Endothelial cell (in vitro differentiated cells): ENCODE results near the gene ARL14EPL. TPM values are rescaled to one million over a fixed set of nuclear protein-coding genes. Genes with fewer than 3 reads are reported as not detected.
A peak's percentile ranks its signal among the peaks of the same experiment; 100 is the strongest.

ENCODE experiments used
- DNase-seq: peaks from one replicate; pipeline ENCODE4 v3.0.0; 2021; ENCODE audit warnings: low spot score
- H3K27ac Mint-ChIP-seq: one replicate; pipeline ENCODE4 v1.8.0; 2021; ENCODE audit warnings: mixed read lengths, inconsistent platforms; ENCODE audit not compliant: unreplicated experiment
- H3K27me3 Mint-ChIP-seq: one replicate; pipeline ENCODE4 v1.8.0; 2021; ENCODE audit warnings: mild to moderate bottlenecking, moderate library complexity, mixed read lengths, inconsistent platforms; ENCODE audit not compliant: unreplicated experiment
- H3K36me3 Mint-ChIP-seq: one replicate; pipeline ENCODE4 v1.8.0; 2021; ENCODE audit warnings: mild to moderate bottlenecking, low read depth, mixed read lengths, inconsistent platforms; ENCODE audit not compliant: unreplicated experiment
- H3K4me1 Mint-ChIP-seq: one replicate; pipeline ENCODE4 v1.8.0; 2021; ENCODE audit warnings: mild to moderate bottlenecking, mixed read lengths, inconsistent platforms; ENCODE audit not compliant: unreplicated experiment
- H3K4me3 Mint-ChIP-seq: one replicate; pipeline ENCODE4 v1.8.0; 2021; ENCODE audit warnings: mild to moderate bottlenecking, mixed read lengths, inconsistent platforms; ENCODE audit not compliant: unreplicated experiment
- H3K9me3 Mint-ChIP-seq: one replicate; pipeline ENCODE4 v1.8.0; 2021; ENCODE audit warnings: mixed read lengths, inconsistent platforms; ENCODE audit not compliant: unreplicated experiment
- CTCF ChIP-seq: fragments of 200-600 bp; sonication (generic); IDR thresholded peaks from one replicate; pipeline ENCODE4 v1.5.0; 2021; ENCODE audit warnings: antibody characterized with exemption; ENCODE audit not compliant: unreplicated experiment
- total RNA-seq: library from RNA; stranded (reverse); fragmentation: NEBNext Ultra II Directional; extraction: Animal tissue kit (Norgen Biotek cat#: 25700); gene quantifications from one replicate; pipeline ENCODE4 v1.2.1, GENCODE V29; 2021; ENCODE audit not compliant: unreplicated experiment

ARL14EPL gene
- total RNA-seq, 1 donor from 2014 or later, result not detected

DNA sequence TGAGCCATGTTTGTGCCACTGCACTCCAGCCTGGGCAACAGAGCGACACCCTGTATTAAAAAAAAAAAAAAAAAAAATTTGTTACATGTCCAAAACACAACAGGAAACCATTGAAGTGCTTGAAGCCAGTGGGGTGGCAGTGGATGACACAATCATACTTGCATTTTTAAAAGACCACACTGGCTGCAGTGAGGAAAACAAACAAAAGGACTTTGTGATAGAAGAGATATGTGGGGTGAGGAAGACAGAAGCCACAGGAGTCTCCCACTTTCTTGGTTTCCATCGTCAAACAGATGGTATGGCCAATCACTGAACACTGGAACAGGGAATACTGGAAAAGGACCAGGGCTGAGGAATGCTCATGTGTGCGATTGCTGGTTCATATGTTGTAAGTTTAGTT lies 31.7 kb downstream of the ARL14EPL start:
- Mint-ChIP-seq H3K4me1 (no peaks in the 10 kb centered on the region), H3K27me3 (no peaks in the 10 kb centered on the region), H3K9me3 (no peaks in the 10 kb centered on the region), H3K36me3 (no peaks in the 10 kb centered on the region), H3K4me3 (no peak overlapping the region), H3K27ac (no peak overlapping the region)
- TF ChIP-seq CTCF, result no peak
- no peak for DNase-seq

- peaks cover 8% of the 10 kb centered on the region for H3K4me1 Mint-ChIP-seq
- H3K27ac Mint-ChIP-seq, result no peak overlapping the region
- no peaks in the 10 kb centered on the region for H3K36me3 Mint-ChIP-seq
- no peaks in the 10 kb centered on the region for H3K9me3 Mint-ChIP-seq
- no peak overlapping the region for H3K4me3 Mint-ChIP-seq
- peak; percentile 94 for TF ChIP-seq CTCF
- DNase-seq, result peak; percentile 20
- H3K27me3 Mint-ChIP-seq, result no peaks in the 10 kb centered on the region
Measured at GRCh38 chr5:116068028-116068632, 35.9 kb downstream of the ARL14EPL start.

GRCh38 chr5:116071211-116071610 lies 38.9 kb downstream of the ARL14EPL start:
- H3K4me1 Mint-ChIP-seq, result peaks cover 8% of the 10 kb centered on the region
- H3K9me3 Mint-ChIP-seq, result no peaks in the 10 kb centered on the region
- H3K36me3 Mint-ChIP-seq, result no peaks in the 10 kb centered on the region
- no peak overlapping the region for H3K4me3 Mint-ChIP-seq
- H3K27ac Mint-ChIP-seq, result no peak overlapping the region
- H3K27me3 Mint-ChIP-seq, result peaks cover under 1% of the 10 kb centered on the region
- no peak for DNase-seq
- TF ChIP-seq CTCF, result no peak

DNA sequence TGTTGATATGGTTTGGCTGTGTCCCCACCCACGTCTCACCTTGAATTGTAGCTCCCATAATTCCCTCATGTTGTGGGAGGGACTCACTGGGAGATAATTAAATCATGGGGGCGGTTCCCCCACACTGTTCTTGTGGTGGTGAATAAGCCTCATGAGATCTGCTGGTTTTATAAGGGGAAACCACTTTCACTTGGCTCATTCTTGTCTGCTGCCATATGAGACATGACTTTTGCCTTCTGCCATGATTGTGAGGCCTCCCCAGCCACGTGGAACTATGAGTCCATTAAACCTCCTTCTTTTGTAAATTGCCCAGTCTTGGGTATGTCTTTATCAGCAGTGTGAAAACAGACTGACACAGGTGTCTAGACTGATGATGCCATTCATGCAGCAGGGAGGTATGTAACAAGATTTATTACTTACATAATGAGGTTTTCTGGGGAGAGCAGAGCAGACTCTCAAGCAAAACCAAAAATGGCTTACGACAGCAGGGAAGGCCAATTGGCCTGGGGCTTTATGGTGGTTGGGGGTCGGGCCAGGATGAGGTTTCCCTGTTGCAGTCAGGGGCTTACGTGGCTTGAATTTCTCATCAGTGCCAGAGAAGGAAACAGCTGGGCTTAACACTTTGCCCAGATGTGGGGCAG lies 43.0 kb downstream of the ARL14EPL start:
- no peaks in the 10 kb centered on the region for H3K36me3 Mint-ChIP-seq
- H3K27ac Mint-ChIP-seq, result no peak overlapping the region
- no peak for DNase-seq
- H3K9me3 Mint-ChIP-seq, result no peaks in the 10 kb centered on the region
- peaks cover 4% of the 10 kb centered on the region for H3K4me1 Mint-ChIP-seq
- H3K4me3 Mint-ChIP-seq, result no peak overlapping the region
- TF ChIP-seq CTCF, result no peak
- peaks cover 2% of the 10 kb centered on the region for H3K27me3 Mint-ChIP-seq

- DNase-seq, result no peak
- H3K4me1 Mint-ChIP-seq, result no peaks in the 10 kb centered on the region
- H3K9me3 Mint-ChIP-seq, result no peaks in the 10 kb centered on the region
- H3K27me3 Mint-ChIP-seq, result peaks cover 3% of the 10 kb centered on the region
- no peak overlapping the region for H3K4me3 Mint-ChIP-seq
- no peaks in the 10 kb centered on the region for H3K36me3 Mint-ChIP-seq
- TF ChIP-seq CTCF, result no peak
- no peak overlapping the region for H3K27ac Mint-ChIP-seq
Measured at GRCh38 chr5:116076496-116076895, 44.2 kb downstream of the ARL14EPL start.
